GM23338 (cell line): ENCODE data around the gene CCDC149. TPM values are rescaled to one million over a fixed set of nuclear protein-coding genes. Genes with fewer than 3 reads are reported as not detected.

ENCODE experiments used
- ATAC-seq: fragments of 200-7000 bp; cut with Tn5 transposase; 3 replicates; pipeline ENCODE4 v1.9.1; 2020
- DNase-seq: peaks from one replicate; pipeline ENCODE4 v3.0.0-alpha.2; 2015; ENCODE audit warnings: low spot score
- H2AFZ ChIP-seq: fragments of 200-600 bp; sonication (generic); 2 replicates; pipeline ENCODE4 v1.8.0; 2016; ENCODE audit warnings: antibody characterized with exemption, mild to moderate bottlenecking, moderate library complexity
- H3F3A ChIP-seq: fragments of 200-600 bp; sonication (generic); replicated peaks from 2 replicates; pipeline ENCODE4 v1.8.0; 2017; ENCODE audit warnings: antibody characterized with exemption, mixed run types, low read depth
- H3K27ac ChIP-seq: fragments of 200-600 bp; sonication (generic); 2 replicates; pipeline ENCODE4 v1.6.1; 2016; ENCODE audit warnings: low read depth
- H3K27me3 ChIP-seq: fragments of 200-600 bp; sonication (generic); 2 replicates; pipeline ENCODE4 v1.8.0; 2016; ENCODE audit warnings: mild to moderate bottlenecking, mixed run types, moderate library complexity; ENCODE audit not compliant: insufficient read depth
- H3K36me3 ChIP-seq: fragments of 200-600 bp; sonication (generic); 2 replicates; pipeline ENCODE4 v1.8.0; 2016; ENCODE audit warnings: mild to moderate bottlenecking; ENCODE audit not compliant: insufficient read depth
- H3K4me1 ChIP-seq: fragments of 200-600 bp; sonication (generic); 2 replicates; pipeline ENCODE4 v1.8.0; 2016; ENCODE audit warnings: mild to moderate bottlenecking, moderate library complexity; ENCODE audit not compliant: insufficient read depth
- H3K4me2 ChIP-seq: fragments of 200-600 bp; sonication (generic); 2 replicates; pipeline ENCODE4 v1.7.1; 2017; ENCODE audit warnings: mixed run types
- H3K4me3 ChIP-seq: fragments of 200-600 bp; sonication (generic); 2 replicates; pipeline ENCODE4 v1.6.1; 2016; ENCODE audit warnings: mixed run types
- H3K79me2 ChIP-seq: fragments of 200-600 bp; sonication (generic); replicated peaks from 2 replicates; pipeline ENCODE4 v1.8.0; 2017; ENCODE audit warnings: mild to moderate bottlenecking; ENCODE audit not compliant: insufficient read depth
- H3K9me2 ChIP-seq: fragments of 200-600 bp; sonication (generic); 2 replicates; pipeline ENCODE4 v1.8.0; 2017; ENCODE audit not compliant: insufficient read depth
- H4K20me1 ChIP-seq: fragments of 200-600 bp; sonication (generic); replicated peaks from 2 replicates; pipeline ENCODE4 v1.8.0; 2017; ENCODE audit warnings: mild to moderate bottlenecking; ENCODE audit not compliant: insufficient read depth
- H3K27ac Mint-ChIP-seq: 2 replicates; pipeline ENCODE4 v1.8.0; 2020; ENCODE audit warnings: inconsistent platforms, mild to moderate bottlenecking, moderate library complexity, mixed read lengths
- H3K27me3 Mint-ChIP-seq: 3 replicates; pipeline ENCODE4 v1.8.0; 2022; ENCODE audit warnings: low read depth, mild to moderate bottlenecking, moderate library complexity, mixed read lengths, inconsistent platforms; ENCODE audit not compliant: insufficient read depth, poor library complexity
- H3K36me3 Mint-ChIP-seq: 3 replicates; pipeline ENCODE4 v1.8.0; 2021; ENCODE audit warnings: low read depth, mild to moderate bottlenecking, inconsistent platforms, moderate library complexity, mixed read lengths
- H3K4me1 Mint-ChIP-seq: 3 replicates; pipeline ENCODE4 v1.8.0; 2020; ENCODE audit warnings: mild to moderate bottlenecking, inconsistent platforms, mixed read lengths
- H3K4me3 Mint-ChIP-seq: 3 replicates; pipeline ENCODE4 v1.8.0; 2021; ENCODE audit warnings: moderate library complexity, mild to moderate bottlenecking, inconsistent platforms, mixed read lengths
- H3K9me3 Mint-ChIP-seq: 3 replicates; pipeline ENCODE4 v1.8.0; 2020; ENCODE audit warnings: moderate library complexity, mild to moderate bottlenecking, inconsistent platforms, mixed read lengths
- CREB1 ChIP-seq: fragments of 250-450 bp; sonication (Bioruptor Pico); IDR thresholded peaks from 2 replicates; pipeline ENCODE4 v1.5.0; 2020; ENCODE audit warnings: low read depth, mild to moderate bottlenecking, moderate library complexity
- ETS1 ChIP-seq: IDR thresholded peaks from 2 replicates; pipeline ENCODE4 v1.6.1; 2016; ENCODE audit warnings: antibody characterized with exemption
- EZH2 ChIP-seq: fragments of 200-600 bp; sonication (generic); IDR thresholded peaks from one replicate; pipeline ENCODE4 v1.8.0; 2017; ENCODE audit warnings: antibody characterized with exemption, mild to moderate bottlenecking, low read depth; ENCODE audit not compliant: unreplicated experiment
- EZH2phosphoT487 ChIP-seq: fragments of 200-600 bp; sonication (generic); IDR thresholded peaks from one replicate; pipeline ENCODE4 v1.8.1; 2018; ENCODE audit warnings: antibody characterized with exemption; ENCODE audit not compliant: unreplicated experiment
- JUNB ChIP-seq: IDR thresholded peaks from one replicate; pipeline ENCODE4 v1.6.1; 2016; ENCODE audit warnings: antibody characterized with exemption; ENCODE audit not compliant: unreplicated experiment
- POLR2AphosphoS5 ChIP-seq: IDR thresholded peaks from 2 replicates; pipeline ENCODE4 v1.6.1; 2016; ENCODE audit warnings: antibody characterized with exemption, low read depth
- REST ChIP-seq: IDR thresholded peaks from one replicate; pipeline ENCODE4 v1.6.1; 2018; ENCODE audit warnings: antibody characterized with exemption; ENCODE audit not compliant: unreplicated experiment
- STAT1 ChIP-seq: IDR thresholded peaks from one replicate; pipeline ENCODE4 v1.6.1; 2016; ENCODE audit warnings: antibody characterized with exemption; ENCODE audit not compliant: unreplicated experiment
- ZNF114 ChIP-seq: fragments of 250-450 bp; sonication (Bioruptor Pico); IDR thresholded peaks from 2 replicates; pipeline ENCODE4 v1.5.0; 2020; ENCODE audit warnings: mild to moderate bottlenecking, moderate library complexity
- ZNF331 ChIP-seq: fragments of 250-450 bp; sonication (Bioruptor Pico); IDR thresholded peaks from 2 replicates; pipeline ENCODE4 v1.5.0; 2020; ENCODE audit warnings: low read depth, mild to moderate bottlenecking, moderate library complexity
- ZNF462 ChIP-seq: fragments of 250-450 bp; sonication (Bioruptor Pico); IDR thresholded peaks from 2 replicates; pipeline ENCODE4 v1.5.0; 2020; ENCODE audit warnings: mild to moderate bottlenecking, moderate library complexity
- polyA plus RNA-seq: library from polyadenylated mRNA; unstranded; fragments of >200 nt; fragmentation: Nextera tagmentation; extraction: Ambion mirVana; gene quantifications from 2 replicates; pipeline ENCODE4 v1.2.1, GENCODE V29; 2016
- total RNA-seq: library from RNA; depleted of rRNA; stranded (reverse); fragments of >200 nt; shearing (Covaris generic); gene quantifications from 2 replicates; pipeline ENCODE4 v1.2.3, GENCODE V29; 2014

CCDC149 gene
- total and polyA plus RNA-seq, 2 experiments from 2014 or later: 2.6 to 6.4 TPM

GRCh38 chr4:24837336-24837735, 75.5 kb downstream of the CCDC149 start:
- no peaks in the 10 kb centered on the region for H3K36me3 Mint-ChIP-seq
- Histone ChIP-seq H3K27me3 (no peaks in the 10 kb centered on the region), H3K36me3 (no peaks in the 10 kb centered on the region), H2AFZ (no peak overlapping the region), H4K20me1 (no peaks in the 10 kb centered on the region), H3K27ac (no peak overlapping the region), H3K4me3 (no peak overlapping the region), H3K79me2 (no peaks in the 10 kb centered on the region), H3F3A (no peaks in the 10 kb centered on the region), H3K9me2 (no peaks in the 10 kb centered on the region), H3K4me2 (no peak overlapping the region), H3K4me1 (no peaks in the 10 kb centered on the region)
- no peak overlapping the region for H3K4me3 Mint-ChIP-seq
- no peak for ATAC-seq
- no peaks in the 10 kb centered on the region for H3K27me3 Mint-ChIP-seq
- H3K4me1 Mint-ChIP-seq: no peaks in the 10 kb centered on the region
- H3K27ac Mint-ChIP-seq: no peak overlapping the region
- TF ChIP-seq CREB1 (CRISPR knock-in tag): no peak
- no peak for TF ChIP-seq ZNF114 (CRISPR knock-in tag)
- TF ChIP-seq ZNF331: no peak
- TF ChIP-seq STAT1: no peak
- no peaks in the 10 kb centered on the region for H3K9me3 Mint-ChIP-seq
- no peak for DNase-seq

GRCh38 chr4:24836661-24837242, 76.1 kb downstream of the CCDC149 start:
- Histone ChIP-seq H3K9me2 (no peaks in the 10 kb centered on the region), H3K4me1 (no peaks in the 10 kb centered on the region), H3K27ac (no peak overlapping the region), H3K79me2 (no peaks in the 10 kb centered on the region), H3K36me3 (no peaks in the 10 kb centered on the region), H3K27me3 (no peaks in the 10 kb centered on the region), H3K4me2 (no peak overlapping the region), H4K20me1 (no peaks in the 10 kb centered on the region), H2AFZ (no peak overlapping the region), H3F3A (no peaks in the 10 kb centered on the region), H3K4me3 (no peak overlapping the region)
- no peak for DNase-seq
- H3K4me1 Mint-ChIP-seq: no peaks in the 10 kb centered on the region
- no peak overlapping the region for H3K27ac Mint-ChIP-seq
- no peaks in the 10 kb centered on the region for H3K9me3 Mint-ChIP-seq
- ATAC-seq: no peak
- no peak overlapping the region for H3K4me3 Mint-ChIP-seq
- no peaks in the 10 kb centered on the region for H3K36me3 Mint-ChIP-seq
- no peaks in the 10 kb centered on the region for H3K27me3 Mint-ChIP-seq
- TF ChIP-seq ZNF331: no peak
- no peak for TF ChIP-seq POLR2AphosphoS5
- TF ChIP-seq CREB1 (CRISPR knock-in tag): no peak
- no peak for TF ChIP-seq EZH2
- no peak for TF ChIP-seq ZNF462
- TF ChIP-seq JUNB: no peak
- no peak for TF ChIP-seq ETS1
- TF ChIP-seq EZH2phosphoT487: no peak
- no peak for TF ChIP-seq STAT1
- no peak for TF ChIP-seq REST
